GM12878 (cell line): ENCODE results near the gene KPNA5.

Experiments
- ESRRA ChIP-seq: IDR thresholded peaks from 2 replicates; pipeline ENCODE4 v1.6.1; 2012; ENCODE audit warnings: mild to moderate bottlenecking, low read length, improper control_type of control experiment
- HDAC6 ChIP-seq: fragments of 200-600 bp; sonication (generic); IDR thresholded peaks from one replicate; pipeline ENCODE4 v1.8.0; 2017; ENCODE audit warnings: antibody characterized with exemption; ENCODE audit not compliant: unreplicated experiment
- KAT2A ChIP-seq: conservative IDR thresholded peaks from 2 replicates; pipeline ENCODE4 v1.6.1; 2011; ENCODE audit warnings: low read depth, low read length; ENCODE audit not compliant: control insufficient read depth
- KDM1A ChIP-seq: fragments of 200-600 bp; sonication (generic); IDR thresholded peaks from 2 replicates; pipeline ENCODE4 v1.6.1; 2016; ENCODE audit warnings: borderline replicate concordance
- NRF1 ChIP-seq: conservative IDR thresholded peaks from 2 replicates; pipeline ENCODE4 v1.6.1; 2011; ENCODE audit warnings: mild to moderate bottlenecking, low read depth, low read length, improper control_type of control experiment
- POU2F2 ChIP-seq: IDR thresholded peaks from 3 replicates; pipeline ENCODE4 v1.6.1; 2011; ENCODE audit warnings: low read depth, mild to moderate bottlenecking, low read length, borderline replicate concordance
- SP1 ChIP-seq: IDR thresholded peaks from one replicate; pipeline ENCODE4 v1.6.1; 2011; ENCODE audit warnings: low read depth, low read length
- TBL1XR1 ChIP-seq: IDR thresholded peaks from 2 replicates; pipeline ENCODE4 v1.6.1; 2012; ENCODE audit warnings: low read depth, low read length, improper control_type of control experiment
- YY1 ChIP-seq: IDR thresholded peaks from 2 replicates; pipeline ENCODE4 v1.6.1; 2011; ENCODE audit warnings: low read depth, mild to moderate bottlenecking, low read length
- ZNF24 ChIP-seq: fragments of 450-650 bp; IDR thresholded peaks from 2 replicates; pipeline ENCODE4 v1.6.1; 2017; ENCODE audit warnings: antibody characterized with exemption, mild to moderate bottlenecking
- TF ChIP-seq, protein P1 (sequence below), 3 experiments: IDR thresholded peaks in 2 of 3; conservative IDR thresholded peaks in 1 of 3; 2 replicates each; pipeline ENCODE4 v1.5.1; 2011; ENCODE audit warnings: low read depth in 3 of 3, low read length in 3 of 3, mild to moderate bottlenecking in 3 of 3, control low read depth in 2 of 3, moderate library complexity in 2 of 3, inconsistent platforms in 1 of 3, mixed read lengths in 1 of 3; ENCODE audit not compliant: control insufficient read depth in 2 of 3, insufficient read depth in 1 of 3; ENCODE audit errors: extremely low read depth in 1 of 3
- TF ChIP-seq, protein P2 (sequence below): IDR thresholded peaks from 2 replicates; pipeline ENCODE4 v1.6.1; 2012; ENCODE audit warnings: low read length, inconsistent platforms

DNA sequence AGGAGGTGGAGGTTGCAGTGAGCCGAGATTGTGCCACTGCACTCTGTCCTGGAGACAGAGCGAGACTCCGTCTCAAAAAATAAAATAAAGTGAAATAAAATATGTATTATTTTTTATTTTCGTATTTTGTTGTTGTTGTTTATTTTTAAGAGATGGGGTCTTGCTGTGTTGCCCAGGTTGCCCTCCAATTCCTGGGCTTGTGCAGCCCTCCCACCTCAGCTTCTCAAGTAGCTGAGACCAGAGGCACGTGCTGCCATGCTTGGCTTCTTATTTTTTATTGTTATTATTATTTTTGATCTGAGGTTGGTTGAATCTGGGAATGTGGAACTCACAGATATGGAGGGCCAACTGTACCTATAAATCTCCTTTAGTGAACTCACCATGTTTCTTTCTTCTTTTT lies 10.1 kb downstream of the KPNA5 start:
- no peak for TF ChIP-seq TBL1XR1
- TF ChIP-seq, protein P1, sequence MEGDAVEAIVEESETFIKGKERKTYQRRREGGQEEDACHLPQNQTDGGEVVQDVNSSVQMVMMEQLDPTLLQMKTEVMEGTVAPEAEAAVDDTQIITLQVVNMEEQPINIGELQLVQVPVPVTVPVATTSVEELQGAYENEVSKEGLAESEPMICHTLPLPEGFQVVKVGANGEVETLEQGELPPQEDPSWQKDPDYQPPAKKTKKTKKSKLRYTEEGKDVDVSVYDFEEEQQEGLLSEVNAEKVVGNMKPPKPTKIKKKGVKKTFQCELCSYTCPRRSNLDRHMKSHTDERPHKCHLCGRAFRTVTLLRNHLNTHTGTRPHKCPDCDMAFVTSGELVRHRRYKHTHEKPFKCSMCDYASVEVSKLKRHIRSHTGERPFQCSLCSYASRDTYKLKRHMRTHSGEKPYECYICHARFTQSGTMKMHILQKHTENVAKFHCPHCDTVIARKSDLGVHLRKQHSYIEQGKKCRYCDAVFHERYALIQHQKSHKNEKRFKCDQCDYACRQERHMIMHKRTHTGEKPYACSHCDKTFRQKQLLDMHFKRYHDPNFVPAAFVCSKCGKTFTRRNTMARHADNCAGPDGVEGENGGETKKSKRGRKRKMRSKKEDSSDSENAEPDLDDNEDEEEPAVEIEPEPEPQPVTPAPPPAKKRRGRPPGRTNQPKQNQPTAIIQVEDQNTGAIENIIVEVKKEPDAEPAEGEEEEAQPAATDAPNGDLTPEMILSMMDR (IDR thresholded peaks at IDR 0.05 in 2 of 3, conservative IDR thresholded peaks at IDR 0.05 in 1 of 3; ENCODE audit: control insufficient read depth in 2 of 3, extremely low read depth in 1 of 3, insufficient read depth in 1 of 3, low read depth in 3 of 3, low read length in 3 of 3) = no peak
- TF ChIP-seq KAT2A = no peak
- no peak for TF ChIP-seq ZNF24
- TF ChIP-seq ESRRA = no peak
- no peak for TF ChIP-seq NRF1
- TF ChIP-seq, protein P2, sequence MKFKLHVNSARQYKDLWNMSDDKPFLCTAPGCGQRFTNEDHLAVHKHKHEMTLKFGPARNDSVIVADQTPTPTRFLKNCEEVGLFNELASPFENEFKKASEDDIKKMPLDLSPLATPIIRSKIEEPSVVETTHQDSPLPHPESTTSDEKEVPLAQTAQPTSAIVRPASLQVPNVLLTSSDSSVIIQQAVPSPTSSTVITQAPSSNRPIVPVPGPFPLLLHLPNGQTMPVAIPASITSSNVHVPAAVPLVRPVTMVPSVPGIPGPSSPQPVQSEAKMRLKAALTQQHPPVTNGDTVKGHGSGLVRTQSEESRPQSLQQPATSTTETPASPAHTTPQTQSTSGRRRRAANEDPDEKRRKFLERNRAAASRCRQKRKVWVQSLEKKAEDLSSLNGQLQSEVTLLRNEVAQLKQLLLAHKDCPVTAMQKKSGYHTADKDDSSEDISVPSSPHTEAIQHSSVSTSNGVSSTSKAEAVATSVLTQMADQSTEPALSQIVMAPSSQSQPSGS = no peak
- no peak for TF ChIP-seq POU2F2
- TF ChIP-seq KDM1A = no peak
- no peak for TF ChIP-seq SP1
- no peak for TF ChIP-seq HDAC6
- no peak for TF ChIP-seq YY1
